Liver (tissue), 9 donors: ENCODE data around the gene ZBTB17. TPM values are rescaled to one million over a fixed set of nuclear protein-coding genes. Genes with fewer than 3 reads are reported as not detected.

Source experiments
- DNase-seq: peaks from one replicate; pipeline ENCODE4 v3.0.0-alpha.2; 2017; ENCODE audit warnings: low spot score
- H3K27ac ChIP-seq, 2 donors: one replicate each; pipeline ENCODE4 v1.7.0; 2013; ENCODE audit warnings: inconsistent platforms in 2 of 2, low read length in 2 of 2, control low read depth in 1 of 2, low read depth in 1 of 2, mild to moderate bottlenecking in 1 of 2
- H3K27me3 ChIP-seq, 4 donors: one replicate each; pipeline versions ENCODE4 v1.6.1 to v1.7.0; 2013; ENCODE audit warnings: low read length in 3 of 4, inconsistent platforms in 1 of 4, mild to moderate bottlenecking in 1 of 4, moderate library complexity in 1 of 4; ENCODE audit not compliant: control insufficient read depth in 4 of 4, insufficient read depth in 4 of 4
- H3K36me3 ChIP-seq, 4 donors: one replicate each; pipeline versions ENCODE4 v1.6.1 to v1.7.0; 2013; ENCODE audit warnings: low read length in 3 of 4, mild to moderate bottlenecking in 3 of 4, low read depth in 1 of 4, moderate library complexity in 1 of 4; ENCODE audit not compliant: control insufficient read depth in 4 of 4, insufficient read depth in 3 of 4
- H3K4me1 ChIP-seq, 4 donors: one replicate each; pipeline versions ENCODE4 v1.6.1 to v1.7.0; 2013; ENCODE audit warnings: low read length in 3 of 4, mild to moderate bottlenecking in 3 of 4, moderate library complexity in 1 of 4; ENCODE audit not compliant: control insufficient read depth in 4 of 4, insufficient read depth in 4 of 4
- H3K4me3 ChIP-seq, 3 donors: one replicate each; pipeline versions ENCODE4 v1.6.1 to v1.7.0; 2013; ENCODE audit warnings: low read length in 3 of 3, control low read depth in 1 of 3, low read depth in 1 of 3, mild to moderate bottlenecking in 1 of 3
- H3K9ac ChIP-seq, 2 donors: one replicate each; pipeline ENCODE4 v1.7.0; 2013; ENCODE audit warnings: low read length in 2 of 2, mild to moderate bottlenecking in 2 of 2, moderate library complexity in 2 of 2, control low read depth in 1 of 2, low read depth in 1 of 2
- H3K9me3 ChIP-seq, 4 donors: one replicate each; pipeline versions ENCODE4 v1.6.1 to v1.7.0; 2013; ENCODE audit warnings: low read length in 3 of 4; ENCODE audit not compliant: control insufficient read depth in 4 of 4
- EGR1 ChIP-seq, 2 donors: IDR thresholded peaks; 2 replicates each; pipeline ENCODE4 v1.6.1; 2016 to 2018; ENCODE audit warnings: antibody characterized with exemption in 2 of 2, low read depth in 2 of 2
- FOXA1 ChIP-seq: IDR thresholded peaks from 2 replicates; pipeline ENCODE4 v1.6.1; 2016; ENCODE audit warnings: antibody characterized with exemption
- FOXA2 ChIP-seq: IDR thresholded peaks from 2 replicates; pipeline ENCODE4 v1.6.1; 2016; ENCODE audit warnings: antibody characterized with exemption
- RXRA ChIP-seq, 2 donors: IDR thresholded peaks; 2 replicates each; pipeline ENCODE4 v1.6.1; 2017 to 2018; ENCODE audit warnings: antibody characterized with exemption in 2 of 2, mild to moderate bottlenecking in 1 of 2
- YY1 ChIP-seq: IDR thresholded peaks from 2 replicates; pipeline ENCODE4 v1.6.1; 2016; ENCODE audit warnings: antibody characterized with exemption, mild to moderate bottlenecking
- WGBS: extraction: QIAGEN DNeasy Blood & Tissue Kit; methylation state at CpG from one replicate; pipeline ENCODE4 v1.1.7; 2013; 5-methylcytosine and 5-hydroxymethylcytosine counted together
- polyA plus RNA-seq, 2 donors: library from polyadenylated mRNA; stranded (reverse) in 1 of 2; unstranded in 1 of 2; fragments of 200-250 nt in 1 of 2; fragments of >200 nt in 1 of 2; fragmentation: Nextera tagmentation in 1 of 2; extraction: Ambion mirVana in 1 of 2; gene quantifications; one replicate each; pipeline versions ENCODE4 v1.2.1 to v1.2.3, GENCODE V29; 2013 to 2015
- total RNA-seq, 2 donors: library from RNA; depleted of rRNA; stranded (reverse); fragments of >200 nt; gene quantifications; one replicate each; pipeline ENCODE4 v1.2.3, GENCODE V29; 2014
- TF ChIP-seq, protein P1 (sequence below): IDR thresholded peaks from 2 replicates; pipeline ENCODE4 v1.6.1; 2016; ENCODE audit warnings: antibody characterized with exemption
- TF ChIP-seq, protein P2 (sequence below): fragments of 150-350 bp; IDR thresholded peaks from 2 replicates; pipeline ENCODE4 v1.5.1; 2017; ENCODE audit warnings: improper control_type of control experiment, low read depth, low read length; ENCODE audit not compliant: missing input control
- TF ChIP-seq, protein P3 (sequence below): IDR thresholded peaks from 2 replicates; pipeline ENCODE4 v1.6.1; 2016; ENCODE audit warnings: antibody characterized with exemption
- TF ChIP-seq, protein P4 (sequence below): IDR thresholded peaks from 2 replicates; pipeline ENCODE4 v1.6.1; 2016; ENCODE audit warnings: antibody characterized with exemption
- TF ChIP-seq, protein P5 (sequence below): IDR thresholded peaks from 2 replicates; pipeline ENCODE4 v1.6.1; 2016; ENCODE audit warnings: antibody characterized with exemption, mild to moderate bottlenecking
- donor health status: healthy.
- donor health status: healthy.
- donor health status: healthy.
- donor health status: healthy.
- donor health status: healthy.

Gene ZBTB17
- total and polyA plus RNA-seq, 4 donors, result 8.9 to 15.1 (median 9.9) TPM

DNA sequence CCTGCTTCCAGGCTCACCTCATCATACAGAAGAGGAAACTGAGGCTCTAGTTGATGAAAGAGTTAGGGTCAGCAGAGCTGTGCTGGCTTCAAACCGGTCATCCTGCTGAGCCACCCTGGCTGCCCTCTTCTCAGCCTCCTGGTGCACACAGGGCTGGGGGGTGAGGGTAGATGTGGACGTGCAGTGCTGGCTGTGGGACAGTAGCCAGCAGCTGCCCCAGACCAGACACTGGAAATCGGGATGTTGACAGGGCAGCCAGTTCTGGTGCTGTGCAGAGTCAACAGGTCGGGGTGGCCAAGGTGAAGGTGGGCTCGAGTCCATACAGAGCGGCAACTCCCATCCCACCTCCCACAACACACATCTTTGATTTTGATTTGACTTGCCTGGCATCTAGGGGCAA is 44.4 kb upstream of the ZBTB17 start:
- 76% methylated on average over 6 of the region's 6 CpGs for WGBS
- no peaks in the 10 kb centered on the region for H3K36me3 ChIP-seq
- H3K27ac ChIP-seq, result no peak overlapping the region
- peaks cover 3 to 25% (median 22%) of the 10 kb centered on the region in 4 donors for H3K4me1 ChIP-seq
- H3K9ac ChIP-seq, result no peak overlapping the region
- no peak for DNase-seq
- TF ChIP-seq EGR1 (IDR thresholded peaks at IDR 0.05; ENCODE audit: low read depth in 2 of 2) (no peak), FOXA2 (no peak), RXRA (IDR thresholded peaks at IDR 0.05) (no peak), YY1 (no peak), FOXA1 (no peak)
- TF ChIP-seq, protein P1, sequence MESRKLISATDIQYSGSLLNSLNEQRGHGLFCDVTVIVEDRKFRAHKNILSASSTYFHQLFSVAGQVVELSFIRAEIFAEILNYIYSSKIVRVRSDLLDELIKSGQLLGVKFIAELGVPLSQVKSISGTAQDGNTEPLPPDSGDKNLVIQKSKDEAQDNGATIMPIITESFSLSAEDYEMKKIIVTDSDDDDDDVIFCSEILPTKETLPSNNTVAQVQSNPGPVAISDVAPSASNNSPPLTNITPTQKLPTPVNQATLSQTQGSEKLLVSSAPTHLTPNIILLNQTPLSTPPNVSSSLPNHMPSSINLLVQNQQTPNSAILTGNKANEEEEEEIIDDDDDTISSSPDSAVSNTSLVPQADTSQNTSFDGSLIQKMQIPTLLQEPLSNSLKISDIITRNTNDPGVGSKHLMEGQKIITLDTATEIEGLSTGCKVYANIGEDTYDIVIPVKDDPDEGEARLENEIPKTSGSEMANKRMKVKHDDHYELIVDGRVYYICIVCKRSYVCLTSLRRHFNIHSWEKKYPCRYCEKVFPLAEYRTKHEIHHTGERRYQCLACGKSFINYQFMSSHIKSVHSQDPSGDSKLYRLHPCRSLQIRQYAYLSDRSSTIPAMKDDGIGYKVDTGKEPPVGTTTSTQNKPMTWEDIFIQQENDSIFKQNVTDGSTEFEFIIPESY, result no peak
- TF ChIP-seq, protein P2, sequence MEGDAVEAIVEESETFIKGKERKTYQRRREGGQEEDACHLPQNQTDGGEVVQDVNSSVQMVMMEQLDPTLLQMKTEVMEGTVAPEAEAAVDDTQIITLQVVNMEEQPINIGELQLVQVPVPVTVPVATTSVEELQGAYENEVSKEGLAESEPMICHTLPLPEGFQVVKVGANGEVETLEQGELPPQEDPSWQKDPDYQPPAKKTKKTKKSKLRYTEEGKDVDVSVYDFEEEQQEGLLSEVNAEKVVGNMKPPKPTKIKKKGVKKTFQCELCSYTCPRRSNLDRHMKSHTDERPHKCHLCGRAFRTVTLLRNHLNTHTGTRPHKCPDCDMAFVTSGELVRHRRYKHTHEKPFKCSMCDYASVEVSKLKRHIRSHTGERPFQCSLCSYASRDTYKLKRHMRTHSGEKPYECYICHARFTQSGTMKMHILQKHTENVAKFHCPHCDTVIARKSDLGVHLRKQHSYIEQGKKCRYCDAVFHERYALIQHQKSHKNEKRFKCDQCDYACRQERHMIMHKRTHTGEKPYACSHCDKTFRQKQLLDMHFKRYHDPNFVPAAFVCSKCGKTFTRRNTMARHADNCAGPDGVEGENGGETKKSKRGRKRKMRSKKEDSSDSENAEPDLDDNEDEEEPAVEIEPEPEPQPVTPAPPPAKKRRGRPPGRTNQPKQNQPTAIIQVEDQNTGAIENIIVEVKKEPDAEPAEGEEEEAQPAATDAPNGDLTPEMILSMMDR, result no peak
- TF ChIP-seq, protein P3, sequence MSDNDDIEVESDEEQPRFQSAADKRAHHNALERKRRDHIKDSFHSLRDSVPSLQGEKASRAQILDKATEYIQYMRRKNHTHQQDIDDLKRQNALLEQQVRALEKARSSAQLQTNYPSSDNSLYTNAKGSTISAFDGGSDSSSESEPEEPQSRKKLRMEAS, result no peak
- TF ChIP-seq, protein P4, sequence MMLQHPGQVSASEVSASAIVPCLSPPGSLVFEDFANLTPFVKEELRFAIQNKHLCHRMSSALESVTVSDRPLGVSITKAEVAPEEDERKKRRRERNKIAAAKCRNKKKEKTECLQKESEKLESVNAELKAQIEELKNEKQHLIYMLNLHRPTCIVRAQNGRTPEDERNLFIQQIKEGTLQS, result no peak
- H3K9me3 ChIP-seq, result no peaks in the 10 kb centered on the region
- no peaks in the 10 kb centered on the region for H3K27me3 ChIP-seq
- H3K4me3 ChIP-seq, result no peak overlapping the region

DNA sequence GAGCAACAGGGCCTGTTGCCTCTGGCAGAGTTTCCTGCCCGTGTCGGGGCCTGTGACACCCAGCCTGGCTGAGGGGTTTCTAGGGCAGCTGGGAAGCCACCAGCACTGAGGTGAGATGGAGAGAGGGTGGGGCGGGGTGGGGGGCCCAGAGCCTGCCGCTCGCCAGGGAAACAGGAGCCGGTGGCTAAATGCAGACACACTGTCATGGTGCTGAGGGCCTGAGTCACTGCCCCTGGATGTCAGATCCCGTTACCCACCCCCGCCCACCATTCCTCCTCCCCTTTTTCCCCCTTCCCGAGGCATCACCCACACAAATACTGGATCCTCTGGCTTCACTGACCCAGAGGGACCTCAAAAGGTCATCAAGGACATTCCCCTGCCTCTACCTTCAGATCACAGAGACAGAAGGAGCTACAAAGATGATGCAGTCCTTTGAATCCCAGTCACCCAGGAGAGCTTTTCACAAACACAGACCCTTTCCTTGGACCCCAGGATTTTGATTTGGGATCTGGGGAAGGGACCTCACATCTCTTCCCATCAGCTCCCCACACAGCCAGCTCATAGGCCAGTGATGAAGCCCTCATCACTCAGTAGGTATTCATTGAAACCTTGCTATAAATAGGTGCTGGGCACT is 43.9 kb upstream of the ZBTB17 start:
- 74% methylated on average over 9 of the region's 9 CpGs for WGBS
- DNase-seq, result no peak
- H3K27ac ChIP-seq, result no peak overlapping the region
- no peak overlapping the region for H3K4me3 ChIP-seq
- TF ChIP-seq FOXA2, result no peak
- TF ChIP-seq, protein P5, sequence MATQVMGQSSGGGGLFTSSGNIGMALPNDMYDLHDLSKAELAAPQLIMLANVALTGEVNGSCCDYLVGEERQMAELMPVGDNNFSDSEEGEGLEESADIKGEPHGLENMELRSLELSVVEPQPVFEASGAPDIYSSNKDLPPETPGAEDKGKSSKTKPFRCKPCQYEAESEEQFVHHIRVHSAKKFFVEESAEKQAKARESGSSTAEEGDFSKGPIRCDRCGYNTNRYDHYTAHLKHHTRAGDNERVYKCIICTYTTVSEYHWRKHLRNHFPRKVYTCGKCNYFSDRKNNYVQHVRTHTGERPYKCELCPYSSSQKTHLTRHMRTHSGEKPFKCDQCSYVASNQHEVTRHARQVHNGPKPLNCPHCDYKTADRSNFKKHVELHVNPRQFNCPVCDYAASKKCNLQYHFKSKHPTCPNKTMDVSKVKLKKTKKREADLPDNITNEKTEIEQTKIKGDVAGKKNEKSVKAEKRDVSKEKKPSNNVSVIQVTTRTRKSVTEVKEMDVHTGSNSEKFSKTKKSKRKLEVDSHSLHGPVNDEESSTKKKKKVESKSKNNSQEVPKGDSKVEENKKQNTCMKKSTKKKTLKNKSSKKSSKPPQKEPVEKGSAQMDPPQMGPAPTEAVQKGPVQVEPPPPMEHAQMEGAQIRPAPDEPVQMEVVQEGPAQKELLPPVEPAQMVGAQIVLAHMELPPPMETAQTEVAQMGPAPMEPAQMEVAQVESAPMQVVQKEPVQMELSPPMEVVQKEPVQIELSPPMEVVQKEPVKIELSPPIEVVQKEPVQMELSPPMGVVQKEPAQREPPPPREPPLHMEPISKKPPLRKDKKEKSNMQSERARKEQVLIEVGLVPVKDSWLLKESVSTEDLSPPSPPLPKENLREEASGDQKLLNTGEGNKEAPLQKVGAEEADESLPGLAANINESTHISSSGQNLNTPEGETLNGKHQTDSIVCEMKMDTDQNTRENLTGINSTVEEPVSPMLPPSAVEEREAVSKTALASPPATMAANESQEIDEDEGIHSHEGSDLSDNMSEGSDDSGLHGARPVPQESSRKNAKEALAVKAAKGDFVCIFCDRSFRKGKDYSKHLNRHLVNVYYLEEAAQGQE, result no peak
- TF ChIP-seq, protein P2, result no peak
- no peaks in the 10 kb centered on the region for H3K9me3 ChIP-seq
- no peaks in the 10 kb centered on the region for H3K36me3 ChIP-seq
- no peaks in the 10 kb centered on the region for H3K27me3 ChIP-seq
- no peak overlapping the region for H3K9ac ChIP-seq
- peaks cover 3 to 25% (median 21%) of the 10 kb centered on the region in 4 donors for H3K4me1 ChIP-seq
